Stromal cell of bone marrow (primary cell): ENCODE results near the gene ARHGEF11.
"Not testable (repeated sequence)": the region's sequence is repeated elsewhere in the genome, so short reads cannot be mapped to it uniquely, and the experiment has no call there.

Experiments
- DNase-seq: peaks from one replicate; pipeline ENCODE4 v3.0.0-alpha.2; 2012; ENCODE audit warnings: low read depth

ARHGEF11 gene

GRCh38 chr1:157045250-157046218 is at the start of gene ARHGEF11:
TSS of gene ARHGEF11 (minus strand) at chr1:157045742. CDS start at chr1:157044330, 1,412 bp downstream.
- peak; percentile 86 for DNase-seq

GRCh38 chr1:157095091-157095490 is 49.5 kb upstream of the ARHGEF11 start:
- no peak for DNase-seq

- DNase-seq, result no peak
These were observed 47.3 kb upstream of the ARHGEF11 start for GRCh38 chr1:157092831-157093230.

- no peak for DNase-seq
These were observed 46.2 kb upstream of the ARHGEF11 start for GRCh38 chr1:157091668-157092273.

- DNase-seq, result no peak
These were observed 45.6 kb upstream of the ARHGEF11 start for GRCh38 chr1:157091186-157091585.

GRCh38 chr1:157090771-157091170 is 45.2 kb upstream of the ARHGEF11 start:
- DNase-seq, result no peak

GRCh38 chr1:157090196-157090647 is 44.7 kb upstream of the ARHGEF11 start:
- DNase-seq, result peak; percentile 71

- DNase-seq, result no peak
These were observed 44.2 kb upstream of the ARHGEF11 start for GRCh38 chr1:157089789-157090188.

- DNase-seq, result no peak
These were observed 43.1 kb upstream of the ARHGEF11 start for GRCh38 chr1:157088607-157089006.

GRCh38 chr1:157087030-157087429 is 41.5 kb upstream of the ARHGEF11 start:
- no peak for DNase-seq

GRCh38 chr1:157086299-157086698 is 40.8 kb upstream of the ARHGEF11 start:
- no peak for DNase-seq

- no peak for DNase-seq
These were observed 39.9 kb upstream of the ARHGEF11 start for GRCh38 chr1:157085421-157085820.

GRCh38 chr1:157084720-157085119 is 39.2 kb upstream of the ARHGEF11 start:
- DNase-seq, result no peak

GRCh38 chr1:157081707-157082106 is 36.2 kb upstream of the ARHGEF11 start:
- no peak for DNase-seq

GRCh38 chr1:157080714-157081113 is 35.2 kb upstream of the ARHGEF11 start:
- DNase-seq, result no peak

- DNase-seq, result no peak
These were observed 31.9 kb upstream of the ARHGEF11 start for GRCh38 chr1:157077394-157077793.

- DNase-seq, result peak; percentile 45
These were observed 28.6 kb upstream of the ARHGEF11 start for GRCh38 chr1:157073944-157074685.

GRCh38 chr1:157069601-157070000 is 24.1 kb upstream of the ARHGEF11 start:
- DNase-seq, result no peak

- not testable (repeated sequence) for DNase-seq
These were observed 13.7 kb upstream of the ARHGEF11 start for GRCh38 chr1:157059241-157059640.

- DNase-seq, result no peak
These were observed 10.7 kb upstream of the ARHGEF11 start for GRCh38 chr1:157056269-157056668.

GRCh38 chr1:157055729-157056128 is 10.2 kb upstream of the ARHGEF11 start:
- not testable (repeated sequence) for DNase-seq

GRCh38 chr1:157050836-157051235 is 5.3 kb upstream of the ARHGEF11 start:
- no peak for DNase-seq
